22Rv1 (cell line): ENCODE measurements around the gene RMRP.

Experiments used
- ZFX ChIP-seq: fragments of 450-650 bp; IDR thresholded peaks from 2 replicates; pipeline ENCODE4 v1.6.1; 2017; ENCODE audit warnings: antibody characterized with exemption, borderline replicate concordance
- TF ChIP-seq, protein P1 (sequence below): fragments of 450-650 bp; IDR thresholded peaks from 2 replicates; pipeline ENCODE4 v1.5.1; 2017; ENCODE audit warnings: mild to moderate bottlenecking

DNA sequence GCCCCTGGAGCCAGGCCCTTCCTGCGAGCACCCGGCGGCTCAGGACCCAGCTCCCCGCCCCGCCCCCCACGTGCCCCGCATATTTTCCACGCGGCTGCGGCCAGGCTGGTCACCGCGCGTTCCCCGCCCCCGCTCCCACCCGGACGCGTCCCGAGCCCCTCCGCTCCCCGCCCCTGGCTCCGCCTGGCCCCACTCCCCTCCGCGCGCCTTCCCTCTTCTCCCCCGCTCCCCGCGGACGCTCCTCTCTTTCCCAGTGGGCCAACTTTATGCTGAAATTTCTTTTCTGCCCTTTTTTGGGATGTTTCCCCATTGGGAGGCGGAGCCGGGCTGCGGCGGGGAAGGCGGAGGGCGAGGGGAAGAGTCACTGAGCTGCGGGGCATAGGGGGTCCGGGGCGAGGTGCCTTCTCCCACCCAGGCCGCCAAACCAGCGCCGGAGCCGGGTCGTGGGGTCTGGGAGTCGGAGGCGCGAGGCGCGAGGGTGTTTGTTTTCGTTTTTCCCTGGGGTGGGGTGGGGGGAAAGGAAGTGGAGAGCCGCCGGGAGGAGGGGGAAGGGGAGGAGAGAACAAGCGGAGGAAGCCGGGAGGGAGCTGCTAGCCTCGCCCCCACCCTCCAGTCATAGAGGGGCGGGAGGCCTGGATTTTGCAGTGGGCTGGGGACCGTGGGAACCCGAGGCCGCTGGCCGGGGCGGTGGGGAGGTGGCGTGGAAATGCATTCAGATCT lies 33.0 kb upstream of the RMRP start:
- TF ChIP-seq, protein P1, sequence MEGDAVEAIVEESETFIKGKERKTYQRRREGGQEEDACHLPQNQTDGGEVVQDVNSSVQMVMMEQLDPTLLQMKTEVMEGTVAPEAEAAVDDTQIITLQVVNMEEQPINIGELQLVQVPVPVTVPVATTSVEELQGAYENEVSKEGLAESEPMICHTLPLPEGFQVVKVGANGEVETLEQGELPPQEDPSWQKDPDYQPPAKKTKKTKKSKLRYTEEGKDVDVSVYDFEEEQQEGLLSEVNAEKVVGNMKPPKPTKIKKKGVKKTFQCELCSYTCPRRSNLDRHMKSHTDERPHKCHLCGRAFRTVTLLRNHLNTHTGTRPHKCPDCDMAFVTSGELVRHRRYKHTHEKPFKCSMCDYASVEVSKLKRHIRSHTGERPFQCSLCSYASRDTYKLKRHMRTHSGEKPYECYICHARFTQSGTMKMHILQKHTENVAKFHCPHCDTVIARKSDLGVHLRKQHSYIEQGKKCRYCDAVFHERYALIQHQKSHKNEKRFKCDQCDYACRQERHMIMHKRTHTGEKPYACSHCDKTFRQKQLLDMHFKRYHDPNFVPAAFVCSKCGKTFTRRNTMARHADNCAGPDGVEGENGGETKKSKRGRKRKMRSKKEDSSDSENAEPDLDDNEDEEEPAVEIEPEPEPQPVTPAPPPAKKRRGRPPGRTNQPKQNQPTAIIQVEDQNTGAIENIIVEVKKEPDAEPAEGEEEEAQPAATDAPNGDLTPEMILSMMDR = no peak
- TF ChIP-seq ZFX = no peak
